ENCODE measurements around the gene KLK14. TPM values are rescaled to one million over a fixed set of nuclear protein-coding genes. Genes with fewer than 3 reads are reported as not detected.

KLK14 gene, protein sequence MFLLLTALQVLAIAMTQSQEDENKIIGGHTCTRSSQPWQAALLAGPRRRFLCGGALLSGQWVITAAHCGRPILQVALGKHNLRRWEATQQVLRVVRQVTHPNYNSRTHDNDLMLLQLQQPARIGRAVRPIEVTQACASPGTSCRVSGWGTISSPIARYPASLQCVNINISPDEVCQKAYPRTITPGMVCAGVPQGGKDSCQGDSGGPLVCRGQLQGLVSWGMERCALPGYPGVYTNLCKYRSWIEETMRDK
- total RNA-seq (2022; extraction: Qiagen RNA extraction; ENCODE audit: low read depth) = 0.20 to 0.68 TPM (median 0.28 TPM) in 5 replicates

DNA sequence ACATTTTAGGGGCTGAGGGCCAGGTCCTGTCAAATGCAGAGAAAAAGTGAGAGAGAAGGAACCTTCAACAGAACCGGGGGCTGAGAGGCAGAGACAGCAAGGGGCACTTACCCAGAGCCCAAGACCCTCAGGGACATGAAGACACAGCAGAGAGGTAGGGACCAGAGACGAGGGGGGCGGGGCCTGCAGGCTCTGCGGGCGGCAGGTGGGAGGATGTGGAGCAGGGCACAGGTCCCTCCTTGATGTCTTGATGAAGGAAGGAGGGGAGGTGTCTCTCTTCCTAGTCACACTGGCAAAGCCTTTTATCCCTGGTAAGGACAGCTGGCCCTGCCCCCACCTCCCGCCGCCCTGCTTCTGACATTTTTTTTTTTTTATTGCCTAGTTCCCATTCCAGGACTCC lies at the start of gene KLK14:
TSS of gene KLK14 (minus strand) at position 277 of the 400 bp plus-strand sequence. CDS start at position 4, 273 bp downstream.

DNA sequence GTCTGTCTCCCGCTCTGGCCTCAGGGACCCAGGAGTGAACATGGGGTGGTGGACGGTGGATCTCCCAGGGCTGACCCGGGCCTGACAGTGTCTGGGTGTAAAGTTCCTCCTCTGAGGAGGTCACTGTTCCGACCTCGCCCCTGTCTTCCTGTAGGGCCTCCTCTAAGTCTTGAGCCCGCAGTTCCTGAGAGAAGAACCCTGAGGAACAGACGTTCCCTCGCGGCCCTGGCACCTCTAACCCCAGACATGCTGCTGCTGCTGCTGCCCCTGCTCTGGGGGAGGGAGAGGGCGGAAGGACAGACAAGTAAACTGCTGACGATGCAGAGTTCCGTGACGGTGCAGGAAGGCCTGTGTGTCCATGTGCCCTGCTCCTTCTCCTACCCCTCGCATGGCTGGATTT lies 42.0 kb upstream of the KLK14 start, which contains the start of gene SIGLEC9:
TSS of gene SIGLEC9 (plus strand) at position 178 of the 400 bp plus-strand sequence. CDS start at position 247, 69 bp downstream.

DNA sequence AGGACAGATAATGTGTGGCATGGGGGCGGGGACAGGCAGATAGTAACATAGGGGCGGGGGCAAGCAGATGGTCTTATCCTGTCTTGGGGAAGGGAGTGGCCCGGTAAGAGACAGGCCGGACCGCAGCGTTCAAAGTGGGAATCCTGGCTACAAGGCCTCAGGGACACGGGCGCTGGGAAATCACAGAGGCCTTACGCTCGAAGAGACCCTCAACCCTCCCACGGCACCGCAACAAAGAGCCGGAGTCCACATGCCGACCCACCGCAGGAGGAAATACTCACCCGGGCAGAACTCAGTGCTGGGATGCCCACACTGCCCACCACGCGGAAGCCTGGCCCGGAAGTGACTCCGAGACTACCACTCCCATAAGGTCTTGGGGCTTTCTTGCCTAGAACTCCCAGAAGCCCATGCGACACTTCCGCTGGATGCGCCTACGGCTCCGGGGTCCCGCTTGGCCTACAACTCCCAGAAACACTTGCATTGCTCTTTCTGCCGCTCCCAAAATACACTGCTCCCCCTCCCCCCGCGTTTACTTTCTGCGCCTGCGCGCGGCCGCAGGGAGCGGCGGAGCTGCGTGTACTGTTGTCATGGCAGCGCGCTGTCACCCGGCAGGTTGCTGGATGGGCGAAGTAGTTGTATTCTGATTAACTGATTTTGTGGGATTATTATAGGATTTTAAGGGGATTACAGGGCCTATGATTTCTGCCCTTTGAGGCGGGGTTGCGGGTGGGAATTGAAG lies 25.5 kb upstream of the KLK14 start, which contains the start of gene CTU1:
TSS of gene CTU1 (minus strand) at position 344 of the 739 bp plus-strand sequence. CDS start 3,840 bp downstream, outside the sequence.

DNA sequence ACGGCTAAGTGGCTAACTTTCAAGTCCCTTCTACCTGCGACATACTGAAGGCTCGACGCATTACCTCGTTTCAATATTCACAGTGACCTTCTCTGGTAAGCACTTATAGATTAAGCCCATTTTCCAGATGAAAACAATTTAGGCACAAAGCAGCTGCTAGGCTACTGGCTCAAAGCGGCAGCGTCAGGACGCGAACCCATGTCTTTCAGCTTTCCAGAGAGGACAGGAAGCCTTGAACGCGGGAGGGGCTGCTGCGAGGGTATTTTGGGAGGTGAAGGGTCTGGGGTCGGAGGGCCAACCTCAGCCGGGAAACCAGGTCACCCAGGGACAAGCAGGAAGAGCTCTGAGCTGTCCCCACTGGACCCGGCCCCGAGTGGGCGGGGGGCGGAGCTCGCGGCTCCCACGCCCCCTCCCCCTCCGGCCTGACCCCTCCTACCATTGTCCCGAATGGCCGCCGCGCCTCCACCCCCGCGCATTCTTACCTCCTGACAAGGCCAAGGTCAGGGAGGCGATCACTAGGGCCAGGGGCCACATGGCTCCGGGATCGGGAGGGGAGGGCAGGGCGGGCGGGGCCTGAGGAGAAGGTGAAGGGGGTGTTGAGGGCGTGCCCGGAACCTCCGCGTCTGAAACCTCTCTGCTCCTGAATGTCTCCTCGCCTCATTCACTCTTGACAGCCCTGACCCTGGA lies 18.0 kb downstream of the KLK14 start, which contains the start of gene KLK13:
TSS of gene KLK13 (minus strand) at position 559 of the 687 bp plus-strand sequence. CDS start at position 534, 25 bp downstream.

DNA sequence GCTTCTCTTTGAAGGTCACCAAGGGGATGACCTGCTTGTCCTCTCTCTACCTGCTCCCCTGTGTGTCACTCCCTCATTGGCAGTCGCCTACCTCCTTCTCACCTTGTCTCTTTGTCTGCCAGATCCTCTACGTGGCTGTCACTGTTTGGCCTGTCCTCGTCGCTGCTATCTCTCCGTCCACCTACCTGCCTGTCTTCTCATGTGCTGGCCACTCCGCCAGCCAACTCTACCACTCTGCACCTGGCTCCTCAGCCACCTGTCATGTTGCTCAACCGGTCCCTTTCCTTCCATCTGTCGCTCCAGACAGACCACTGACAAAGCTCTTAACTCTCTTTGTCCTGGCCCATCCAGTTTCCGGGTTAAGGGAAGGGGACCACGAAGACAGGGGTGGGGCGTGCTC lies 48.0 kb downstream of the KLK14 start, which contains the start of gene KLK12:
TSS of gene KLK12 (minus strand) at position 299 of the 400 bp plus-strand sequence. CDS start 381 bp downstream, outside the sequence.

Other genes with a start within 250 kb of the KLK14 start
- not detected in 5 replicates for gene KLK15, start 249.3 kb downstream of the KLK14 start, total RNA-seq (2022; extraction: Qiagen RNA extraction; ENCODE audit: low read depth)
- gene KLK3, start 228.0 kb downstream of the KLK14 start, total RNA-seq (2022; extraction: Qiagen RNA extraction; ENCODE audit: low read depth) = not detected in 5 replicates
- 0.27 TPM in 1 of 5 replicates, not detected in the others for gene KLK2, start 209.4 kb downstream of the KLK14 start, total RNA-seq (2022; extraction: Qiagen RNA extraction; ENCODE audit: low read depth)
- 0.41 TPM in 1 of 5 replicates, not detected in the others for gene KLK4, start 171.5 kb downstream of the KLK14 start, total RNA-seq (2022; extraction: Qiagen RNA extraction; ENCODE audit: low read depth)
- gene KLK5, start 129.8 kb downstream of the KLK14 start, total RNA-seq (2022; extraction: Qiagen RNA extraction; ENCODE audit: low read depth) = not detected in 5 replicates
- 0.22 to 1.1 TPM (median 0.66 TPM) in 5 replicates for gene KLK6, start 113.3 kb downstream of the KLK14 start, total RNA-seq (2022; extraction: Qiagen RNA extraction; ENCODE audit: low read depth)
- gene KLK7, start 99.0 kb downstream of the KLK14 start, total RNA-seq (2022; extraction: Qiagen RNA extraction; ENCODE audit: low read depth) = not detected in 5 replicates
- gene KLK8, start 81.3 kb downstream of the KLK14 start, total RNA-seq (2022; extraction: Qiagen RNA extraction; ENCODE audit: low read depth) = not detected in 5 replicates
- 0.20 to 0.60 TPM (median 0.50 TPM) in 4 of 5 replicates, not detected in the other for gene KLK10, start 63.2 kb downstream of the KLK14 start, total RNA-seq (2022; extraction: Qiagen RNA extraction; ENCODE audit: low read depth)
- gene KLK11, start 56.3 kb downstream of the KLK14 start, total RNA-seq (2022; extraction: Qiagen RNA extraction; ENCODE audit: low read depth) = 0.21 TPM in 1 of 5 replicates, not detected in the others
- gene KLK12, start 47.9 kb downstream of the KLK14 start, total RNA-seq (2022; extraction: Qiagen RNA extraction; ENCODE audit: low read depth) = not detected in 5 replicates
- gene KLK13, start 17.8 kb downstream of the KLK14 start, total RNA-seq (2022; extraction: Qiagen RNA extraction; ENCODE audit: low read depth) = 0.31 to 0.38 TPM in 2 of 5 replicates, not detected in the others
- 2.8 to 19.3 TPM (median 16.8 TPM) in 5 replicates for gene CTU1, start 25.5 kb upstream of the KLK14 start, total RNA-seq (2022; extraction: Qiagen RNA extraction; ENCODE audit: low read depth)
- not detected in 5 replicates for gene SIGLEC9, start 42.0 kb upstream of the KLK14 start, total RNA-seq (2022; extraction: Qiagen RNA extraction; ENCODE audit: low read depth)
- gene SIGLEC7, start 59.4 kb upstream of the KLK14 start, total RNA-seq (2022; extraction: Qiagen RNA extraction; ENCODE audit: low read depth) = not detected in 5 replicates
- gene CD33, start 142.2 kb upstream of the KLK14 start, total RNA-seq (2022; extraction: Qiagen RNA extraction; ENCODE audit: low read depth) = 0.13 to 0.27 TPM in 2 of 5 replicates, not detected in the others
- not detected in 5 replicates for gene SIGLECL1, start 168.2 kb upstream of the KLK14 start, total RNA-seq (2022; extraction: Qiagen RNA extraction; ENCODE audit: low read depth)
- gene IGLON5, start 228.8 kb upstream of the KLK14 start, total RNA-seq (2022; extraction: Qiagen RNA extraction; ENCODE audit: low read depth) = 0.05 to 0.12 TPM in 2 of 5 replicates, not detected in the others